Hematopoietic multipotent progenitor cell treated with erythropoietin and hydrocortisone succinate and interleukin-3 and kit ligand, for 8 days (in vitro differentiated cells): ENCODE results near the gene CDCA5.

Experiments
- DNase-seq: peaks from one replicate; pipeline ENCODE4 v3.0.0-alpha.2; 2015

Gene CDCA5

GRCh38 chr11:65040847-65041622 is 42.8 kb downstream of the CDCA5 start, which contains the start of gene SAC3D1:
Gene SAC3D1 (plus strand): TSS chr11:65041210. CDS start chr11:65041293, 83 bp downstream.
- DNase-seq: peak; percentile 98

GRCh38 chr11:65040520-65040846 is 43.4 kb downstream of the CDCA5 start:
- no peak for DNase-seq

GRCh38 chr11:65036931-65037330 is 46.9 kb downstream of the CDCA5 start:
- DNase-seq: no peak

- no peak for DNase-seq
Observed at GRCh38 chr11:65035579-65035978, 48.3 kb downstream of the CDCA5 start.

- no peak for DNase-seq
Observed at GRCh38 chr11:65034423-65034822, 49.4 kb downstream of the CDCA5 start.

GRCh38 chr11:65032216-65032615 is 51.6 kb downstream of the CDCA5 start:
- DNase-seq: no peak
